Measurements from ENCODE around the gene RAB40C. TPM values are rescaled to one million over a fixed set of nuclear protein-coding genes. Genes with fewer than 3 reads are reported as not detected.
A peak's percentile ranks its signal among the peaks of the same experiment; 100 is the strongest.

The RAB40C gene
- total and polyA plus RNA-seq, 9 of the 15 experiments (the other 6 are each of a cell fraction or from before 2014, with no cell fraction given), result 0.17 to 23.4 (median 8.7) TPM

DNA sequence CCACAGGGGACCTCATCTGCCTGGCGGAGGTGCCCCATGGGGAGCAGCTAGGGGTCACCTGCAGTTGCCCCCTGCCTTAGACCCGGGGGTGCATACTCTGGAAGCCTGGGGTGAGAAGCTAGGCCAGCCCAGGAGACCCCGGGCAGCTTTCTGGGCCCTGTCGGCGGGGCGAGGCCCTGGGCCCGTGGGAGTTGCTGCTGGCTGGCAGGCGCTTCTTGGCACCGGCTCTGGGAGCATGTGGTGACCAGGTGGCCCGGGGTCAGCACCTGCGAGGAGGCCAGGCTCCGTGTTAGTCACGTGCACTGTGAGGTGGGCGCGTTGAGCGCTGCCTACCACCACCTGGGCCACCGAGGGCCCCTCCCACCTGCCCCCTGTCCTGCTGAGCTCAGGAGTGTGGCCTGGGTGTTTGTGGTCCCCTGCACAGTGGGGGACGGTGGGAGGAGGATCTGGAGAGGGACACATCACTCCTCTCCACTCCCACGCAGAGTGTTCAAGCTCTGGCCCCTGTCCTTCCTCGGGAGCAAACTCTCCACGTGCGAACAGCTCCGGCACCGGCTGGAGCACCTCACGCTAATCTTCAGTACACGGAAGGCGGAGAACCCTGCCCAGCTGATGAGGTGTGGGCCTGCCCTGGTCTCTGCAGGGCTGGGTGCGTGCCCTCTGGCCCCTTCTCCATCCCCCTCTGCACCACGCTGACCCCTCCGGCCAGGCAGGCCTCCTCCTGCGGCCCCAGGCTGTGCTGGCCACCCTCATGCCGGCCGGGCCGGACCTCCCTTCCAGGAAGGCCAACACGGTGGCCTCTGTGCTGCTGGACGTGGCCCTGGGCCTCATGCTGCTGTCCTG is 14.3 kb upstream of the RAB40C start:
- Histone ChIP-seq H3K4me1 (replicated peaks in 1 of 2; ENCODE audit: control insufficient read depth in 2 of 2, insufficient read depth in 2 of 2, low read length in 2 of 2) (peaks cover 0 to 90% of the 10 kb centered on the region in 2 experiments; a peak in 4 of 5 replicates), H3K27me3 (ENCODE audit: control insufficient read depth in 2 of 2, insufficient read depth in 2 of 2, low read length in 2 of 2) (no peaks in the 10 kb centered on the region), H4K20me1 (replicated peaks; ENCODE audit: control insufficient read depth, insufficient read depth, low read length) (peaks cover 9% of the 10 kb centered on the region), H3K4me2 (ENCODE audit: insufficient read depth, low read length) (no peak overlapping the region), H3K9ac (ENCODE audit: insufficient read depth in 1 of 2, low read depth in 2 of 2, low read length in 2 of 2) (peak overlapping the region in 1 of 2 experiments; percentile 79; a peak in 1 of 4 replicates), H3K9me3 (replicated peaks; ENCODE audit: control insufficient read depth, insufficient read depth, low read depth, low read length) (no peaks in the 10 kb centered on the region), H3K4me3 (no peak overlapping the region), H3K27ac (ENCODE audit: extremely low read depth, low read depth, low read length) (no peak overlapping the region), H2AFZ (ENCODE audit: low read depth, low read length) (no peak overlapping the region), H3K36me3 (ENCODE audit: control insufficient read depth, insufficient read depth, low read length) (peaks cover 26% of the 10 kb centered on the region; the same call in 2 of the 3 replicates), H3K9me1 (ENCODE audit: control insufficient read depth, insufficient read depth, low read length) (peaks cover 3% of the 10 kb centered on the region), H3K79me2 (ENCODE audit: control insufficient read depth, insufficient read depth, low read length) (peaks cover 16% of the 10 kb centered on the region)
- POLR2A ChIA-PET, result interaction anchor here (1.0 to 1.7 kb wide), 3 partner anchors 8 to 55 kb away, joined by 3 to 6 read pairs (median 6); partner anchors contain the start of genes NHLRC4 and WFIKKN1
- intact Hi-C loops (cut with micrococcal nuclease), result loop anchor here (5.0 kb wide), 1 partner anchor 92 kb away; the partner anchor contains the start of gene RHOT2
- WGBS (ENCODE audit: insufficient coverage, low coverage, missing lambda C conversion rate), result 84% methylated on average over 25 of the region's 36 CpGs
- ATAC-seq, result no peak
- DNase-seq (ENCODE audit: extremely low read depth in 1 of 4, low spot score in 3 of 4), result no peak
- CTCF ChIA-PET (ENCODE audit: low intra/inter-chr PET ratio), result no interaction called here
- no peak for TF ChIP-seq PHB (CRISPR knock-in tag; IDR thresholded peaks at IDR 0.05)
- TF ChIP-seq RBFOX2 (IDR thresholded peaks at IDR 0.05; ENCODE audit: low read depth, low read length), result peak; percentile 35
- TF ChIP-seq ERF (CRISPR knock-in tag; IDR thresholded peaks at IDR 0.05), result no peak
- no peak for TF ChIP-seq TAF15 (IDR thresholded peaks at IDR 0.05; ENCODE audit: low read depth, low read length)
- no peak for TF ChIP-seq RCOR1 (IDR thresholded peaks at IDR 0.05; ENCODE audit: borderline replicate concordance in 1 of 2, low read depth in 2 of 2, low read length in 2 of 2)
- TF ChIP-seq HMGN3 (IDR thresholded peaks at IDR 0.05; ENCODE audit: borderline replicate concordance, extremely low read depth, insufficient read length, low read depth, low read length), result no peak
- BruUV-seq (replicated peaks), result no TSS peak
- no peak for FAIRE-seq
- in situ Hi-C loops (cut with MboI), result loop anchor here (5.0 kb wide), 1 partner anchor 92 kb away; the partner anchor contains the start of gene RHOT2
